NB4 (cell line): ENCODE results near the gene SEMA5A.

Source experiments
- MYC ChIP-seq: IDR thresholded peaks from 2 replicates; pipeline ENCODE4 v1.6.1; 2011; ENCODE audit warnings: low read depth, low read length
- POLR2A ChIP-seq: IDR thresholded peaks from 2 replicates; pipeline ENCODE4 v1.6.1; 2011; ENCODE audit warnings: mild to moderate bottlenecking; ENCODE audit not compliant: insufficient read length; ENCODE audit errors: extremely low read depth
- TF ChIP-seq, protein P1 (sequence below): IDR thresholded peaks from one replicate; pipeline ENCODE4 v1.5.1; 2012; ENCODE audit warnings: low read depth, low read length
- TF ChIP-seq, protein P2 (sequence below): IDR thresholded peaks from 2 replicates; pipeline ENCODE4 v1.6.1; 2011; ENCODE audit warnings: low read depth, low read length

DNA sequence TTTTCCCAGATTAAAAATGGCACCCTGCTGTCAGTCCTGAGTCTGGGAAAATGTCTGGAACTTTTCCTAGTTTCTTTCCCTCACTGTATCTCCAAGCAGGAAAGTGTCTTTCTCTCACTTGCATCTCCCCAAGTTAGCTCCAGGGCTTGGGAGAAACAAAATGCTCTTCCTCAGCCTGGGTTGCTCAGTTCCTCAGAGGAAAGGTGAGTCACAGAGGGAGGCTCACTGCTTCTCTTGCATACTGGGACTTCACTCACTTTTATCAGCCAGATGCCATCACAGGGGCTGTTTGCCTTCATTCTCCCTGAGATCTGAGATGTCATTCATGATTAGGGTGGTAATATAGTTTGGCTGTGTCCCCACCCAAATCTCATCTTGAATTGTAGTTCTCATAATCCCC lies 519.9 kb downstream of the SEMA5A start:
- TF ChIP-seq, protein P1, sequence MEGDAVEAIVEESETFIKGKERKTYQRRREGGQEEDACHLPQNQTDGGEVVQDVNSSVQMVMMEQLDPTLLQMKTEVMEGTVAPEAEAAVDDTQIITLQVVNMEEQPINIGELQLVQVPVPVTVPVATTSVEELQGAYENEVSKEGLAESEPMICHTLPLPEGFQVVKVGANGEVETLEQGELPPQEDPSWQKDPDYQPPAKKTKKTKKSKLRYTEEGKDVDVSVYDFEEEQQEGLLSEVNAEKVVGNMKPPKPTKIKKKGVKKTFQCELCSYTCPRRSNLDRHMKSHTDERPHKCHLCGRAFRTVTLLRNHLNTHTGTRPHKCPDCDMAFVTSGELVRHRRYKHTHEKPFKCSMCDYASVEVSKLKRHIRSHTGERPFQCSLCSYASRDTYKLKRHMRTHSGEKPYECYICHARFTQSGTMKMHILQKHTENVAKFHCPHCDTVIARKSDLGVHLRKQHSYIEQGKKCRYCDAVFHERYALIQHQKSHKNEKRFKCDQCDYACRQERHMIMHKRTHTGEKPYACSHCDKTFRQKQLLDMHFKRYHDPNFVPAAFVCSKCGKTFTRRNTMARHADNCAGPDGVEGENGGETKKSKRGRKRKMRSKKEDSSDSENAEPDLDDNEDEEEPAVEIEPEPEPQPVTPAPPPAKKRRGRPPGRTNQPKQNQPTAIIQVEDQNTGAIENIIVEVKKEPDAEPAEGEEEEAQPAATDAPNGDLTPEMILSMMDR: no peak
- no peak for TF ChIP-seq POLR2A
- TF ChIP-seq MYC: no peak
- TF ChIP-seq, protein P2, sequence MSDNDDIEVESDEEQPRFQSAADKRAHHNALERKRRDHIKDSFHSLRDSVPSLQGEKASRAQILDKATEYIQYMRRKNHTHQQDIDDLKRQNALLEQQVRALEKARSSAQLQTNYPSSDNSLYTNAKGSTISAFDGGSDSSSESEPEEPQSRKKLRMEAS: no peak
